HepG2 (cell line): ENCODE data around the gene TRA2B. TPM values are rescaled to one million over a fixed set of nuclear protein-coding genes. Genes with fewer than 3 reads are reported as not detected.

Source experiments
- AKAP8 ChIP-seq: sonication (generic); formaldehyde crosslinking; IDR thresholded peaks from 2 replicates; pipeline ENCODE4 v1.5.1; 2020; ENCODE audit warnings: mild to moderate bottlenecking, missing genetic modification reagents
- FOSL2 ChIP-seq: sonication (generic); formaldehyde crosslinking; IDR thresholded peaks from 2 replicates; pipeline ENCODE4 v1.4.0; 2020; ENCODE audit warnings: missing genetic modification reagents
- GABPB1 ChIP-seq: IDR thresholded peaks from 2 replicates; pipeline ENCODE4 v1.6.1; 2016; ENCODE audit warnings: mild to moderate bottlenecking, missing genetic modification reagents, moderate library complexity, missing compliant biosample characterization
- NFRKB ChIP-seq: fragments of 450-650 bp; IDR thresholded peaks from 2 replicates; pipeline ENCODE4 v1.6.1; 2017
- SALL2 ChIP-seq: sonication (generic); formaldehyde crosslinking; IDR thresholded peaks from 2 replicates; pipeline ENCODE4 v1.8.1; 2023; ENCODE audit warnings: mild to moderate bottlenecking, missing genetic modification reagents, inconsistent platforms
- TERF1 ChIP-seq: sonication (generic); formaldehyde crosslinking; IDR thresholded peaks from 2 replicates; pipeline ENCODE4 v1.8.0; 2022; ENCODE audit warnings: mild to moderate bottlenecking, missing genetic modification reagents, moderate library complexity
- ZBTB26 ChIP-seq: IDR thresholded peaks from 2 replicates; pipeline ENCODE4 v1.6.1; 2016; ENCODE audit warnings: missing compliant biosample characterization, missing genetic modification reagents, borderline replicate concordance
- ZNF282 ChIP-seq: fragments of 450-650 bp; IDR thresholded peaks from 2 replicates; pipeline ENCODE4 v1.6.1; 2018; ENCODE audit not compliant: partially characterized antibody
- ZNF326 ChIP-seq: sonication (generic); formaldehyde crosslinking; IDR thresholded peaks from 2 replicates; pipeline ENCODE4 v1.4.0; 2020; ENCODE audit warnings: missing genetic modification reagents, borderline replicate concordance
- ZNF33B ChIP-seq: sonication (generic); formaldehyde crosslinking; IDR thresholded peaks from 2 replicates; pipeline ENCODE4 v1.5.1; 2020; ENCODE audit warnings: mild to moderate bottlenecking, missing genetic modification reagents
- ZNF460 ChIP-seq: sonication (generic); formaldehyde crosslinking; IDR thresholded peaks from 2 replicates; pipeline ENCODE4 v1.5.1; 2020; ENCODE audit warnings: missing genetic modification reagents, mild to moderate bottlenecking, borderline replicate concordance
- ZNF615 ChIP-seq: sonication (generic); formaldehyde crosslinking; IDR thresholded peaks from 2 replicates; pipeline ENCODE4 v1.5.0; 2020; ENCODE audit warnings: mild to moderate bottlenecking, missing genetic modification reagents, borderline replicate concordance
- ZNF761 ChIP-seq: sonication (generic); formaldehyde crosslinking; conservative IDR thresholded peaks from 2 replicates; pipeline ENCODE4 v1.4.0; 2020; ENCODE audit warnings: mild to moderate bottlenecking, missing genetic modification reagents
- ZNF781 ChIP-seq: sonication (generic); formaldehyde crosslinking; IDR thresholded peaks from 2 replicates; pipeline ENCODE4 v1.5.1; 2020; ENCODE audit warnings: borderline replicate concordance, mild to moderate bottlenecking, missing genetic modification reagents; ENCODE audit errors: not compliant biosample characterization
- ZSCAN29 ChIP-seq: sonication (generic); formaldehyde crosslinking; conservative IDR thresholded peaks from 2 replicates; pipeline ENCODE4 v1.4.0; 2020; ENCODE audit warnings: mild to moderate bottlenecking, missing genetic modification reagents
- polyA plus RNA-seq, 8 experiments: library from polyadenylated mRNA; depleted of rRNA in 3 of 8; stranded (reverse) in 7 of 8; unstranded in 1 of 8; fragments of >200 nt; fragmentation: Illumina TruSeq in 4 of 8; extraction: Trizol in 4 of 8; gene quantifications; 2 replicates each; pipeline versions ENCODE4 v1.2.1 to v1.2.3, GENCODE V29; 2011 to 2016; ENCODE audit warnings: low read depth in 4 of 8, missing spikeins in 1 of 8, mixed read lengths in 1 of 8; ENCODE audit not compliant: insufficient read depth in 1 of 8
- total RNA-seq, 5 experiments: library from RNA; depleted of rRNA; stranded (reverse); fragments of >200 nt; fragmentation: Illumina TruSeq; extraction: Trizol; gene quantifications; 2 replicates each; pipeline ENCODE4 v1.2.3, GENCODE V29; 2016; ENCODE audit warnings: low read depth in 1 of 5
- TF ChIP-seq, protein P1 (sequence below): sonication (generic); formaldehyde crosslinking; IDR thresholded peaks from 2 replicates; pipeline ENCODE4 v1.5.1; 2020; ENCODE audit warnings: mild to moderate bottlenecking, missing genetic modification reagents, borderline replicate concordance
- TF ChIP-seq, protein P2 (sequence below): sonication (generic); formaldehyde crosslinking; IDR thresholded peaks from 2 replicates; pipeline ENCODE4 v1.8.1; 2022; ENCODE audit warnings: low read depth, mild to moderate bottlenecking, missing genetic modification reagents
- TF ChIP-seq, protein P3 (sequence below): sonication (generic); formaldehyde crosslinking; IDR thresholded peaks from 2 replicates; pipeline ENCODE4 v1.4.0; 2020; ENCODE audit warnings: missing genetic modification reagents
- TF ChIP-seq, protein P4 (sequence below): sonication (generic); formaldehyde crosslinking; conservative IDR thresholded peaks from 2 replicates; pipeline ENCODE4 v1.8.0; 2022; ENCODE audit warnings: low read depth, missing genetic modification reagents

The TRA2B gene
- total and polyA plus RNA-seq, 2 of the 13 experiments (the other 11 are each of a cell fraction or from before 2014, with no cell fraction given), result 105 to 241 TPM

DNA sequence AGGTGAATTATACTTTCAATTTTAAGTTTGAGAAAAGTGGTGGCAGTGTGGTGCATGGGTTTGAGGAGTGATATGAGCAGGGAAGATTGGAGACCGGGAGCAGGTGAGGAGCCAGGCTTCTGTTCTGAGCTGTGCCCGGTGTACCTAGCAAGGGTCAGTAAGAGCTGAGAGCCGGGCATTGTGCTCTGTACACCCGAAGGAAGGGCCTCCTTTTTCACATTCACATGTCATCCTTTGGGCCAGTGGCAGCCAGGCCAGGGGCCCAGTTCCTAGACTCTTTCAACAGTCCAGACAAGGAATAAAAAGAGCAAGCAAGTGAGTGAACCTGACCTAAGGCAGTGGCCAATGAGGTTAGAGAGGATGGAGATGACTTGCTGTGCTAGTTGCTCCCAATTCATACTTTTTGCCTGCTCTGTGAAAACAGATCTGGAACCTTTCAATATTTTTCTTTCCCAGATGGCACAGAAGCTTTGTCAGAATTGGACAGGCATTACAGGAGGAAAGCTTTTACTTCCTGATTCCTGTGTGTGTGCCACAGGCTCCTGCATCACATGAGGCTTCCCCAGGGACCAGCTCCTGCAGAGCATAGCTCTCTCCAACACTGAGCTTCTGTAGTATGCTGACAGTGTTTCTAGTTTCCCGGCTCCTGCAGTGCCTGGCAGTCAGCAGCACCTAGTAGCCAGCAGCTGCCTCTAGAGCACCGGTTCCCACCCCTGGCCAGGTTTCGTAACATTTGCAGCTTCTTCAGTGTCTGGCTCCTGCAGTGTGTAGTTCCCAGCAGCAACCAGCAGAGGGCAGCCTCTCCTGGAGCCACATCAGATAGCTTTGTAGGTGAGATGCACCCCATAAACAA is 5.3 kb upstream of the TRA2B start (continued):
- TF ChIP-seq ZBTB26, result peak; percentile 95
- TF ChIP-seq, protein P1, sequence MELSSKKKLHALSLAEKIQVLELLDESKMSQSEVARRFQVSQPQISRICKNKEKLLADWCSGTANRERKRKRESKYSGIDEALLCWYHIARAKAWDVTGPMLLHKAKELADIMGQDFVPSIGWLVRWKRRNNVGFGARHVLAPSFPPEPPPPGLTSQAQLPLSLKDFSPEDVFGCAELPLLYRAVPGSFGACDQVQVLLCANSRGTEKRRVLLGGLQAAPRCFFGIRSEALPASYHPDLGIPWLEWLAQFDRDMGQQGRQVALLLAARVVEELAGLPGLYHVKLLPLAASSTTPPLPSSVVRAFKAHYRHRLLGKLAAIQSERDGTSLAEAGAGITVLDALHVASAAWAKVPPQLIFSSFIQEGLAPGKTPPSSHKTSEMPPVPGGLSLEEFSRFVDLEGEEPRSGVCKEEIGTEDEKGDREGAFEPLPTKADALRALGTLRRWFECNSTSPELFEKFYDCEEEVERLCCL (CRISPR knock-in tag), result no peak
- no peak for TF ChIP-seq ZNF615
- TF ChIP-seq ZNF460, result no peak
- no peak for TF ChIP-seq TERF1
- TF ChIP-seq, protein P2, sequence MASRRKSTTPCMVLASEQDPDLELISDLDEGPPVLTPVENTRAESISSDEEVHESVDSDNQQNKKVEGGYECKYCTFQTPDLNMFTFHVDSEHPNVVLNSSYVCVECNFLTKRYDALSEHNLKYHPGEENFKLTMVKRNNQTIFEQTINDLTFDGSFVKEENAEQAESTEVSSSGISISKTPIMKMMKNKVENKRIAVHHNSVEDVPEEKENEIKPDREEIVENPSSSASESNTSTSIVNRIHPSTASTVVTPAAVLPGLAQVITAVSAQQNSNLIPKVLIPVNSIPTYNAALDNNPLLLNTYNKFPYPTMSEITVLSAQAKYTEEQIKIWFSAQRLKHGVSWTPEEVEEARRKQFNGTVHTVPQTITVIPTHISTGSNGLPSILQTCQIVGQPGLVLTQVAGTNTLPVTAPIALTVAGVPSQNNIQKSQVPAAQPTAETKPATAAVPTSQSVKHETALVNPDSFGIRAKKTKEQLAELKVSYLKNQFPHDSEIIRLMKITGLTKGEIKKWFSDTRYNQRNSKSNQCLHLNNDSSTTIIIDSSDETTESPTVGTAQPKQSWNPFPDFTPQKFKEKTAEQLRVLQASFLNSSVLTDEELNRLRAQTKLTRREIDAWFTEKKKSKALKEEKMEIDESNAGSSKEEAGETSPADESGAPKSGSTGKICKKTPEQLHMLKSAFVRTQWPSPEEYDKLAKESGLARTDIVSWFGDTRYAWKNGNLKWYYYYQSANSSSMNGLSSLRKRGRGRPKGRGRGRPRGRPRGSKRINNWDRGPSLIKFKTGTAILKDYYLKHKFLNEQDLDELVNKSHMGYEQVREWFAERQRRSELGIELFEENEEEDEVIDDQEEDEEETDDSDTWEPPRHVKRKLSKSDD (CRISPR knock-in tag), result no peak
- TF ChIP-seq ZNF781 (CRISPR knock-in tag), result peak; percentile 37
- no peak for TF ChIP-seq SALL2 (CRISPR knock-in tag)
- peak; percentile 58; the same call in 1 of the 2 replicates for TF ChIP-seq FOSL2 (CRISPR knock-in tag)
- no peak for TF ChIP-seq ZNF282
- TF ChIP-seq NFRKB, result no peak
- no peak for TF ChIP-seq ZNF33B
- no peak for TF ChIP-seq AKAP8 (CRISPR knock-in tag)
- no peak for TF ChIP-seq ZSCAN29
- TF ChIP-seq, protein P3, sequence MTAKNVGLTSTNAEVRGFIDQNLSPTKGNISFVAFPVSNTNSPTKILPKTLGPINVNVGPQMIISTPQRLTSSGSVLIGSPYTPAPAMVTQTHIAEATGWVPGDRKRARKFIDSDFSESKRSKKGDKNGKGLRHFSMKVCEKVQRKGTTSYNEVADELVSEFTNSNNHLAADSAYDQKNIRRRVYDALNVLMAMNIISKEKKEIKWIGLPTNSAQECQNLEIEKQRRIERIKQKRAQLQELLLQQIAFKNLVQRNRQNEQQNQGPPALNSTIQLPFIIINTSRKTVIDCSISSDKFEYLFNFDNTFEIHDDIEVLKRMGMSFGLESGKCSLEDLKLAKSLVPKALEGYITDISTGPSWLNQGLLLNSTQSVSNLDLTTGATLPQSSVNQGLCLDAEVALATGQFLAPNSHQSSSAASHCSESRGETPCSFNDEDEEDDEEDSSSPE (CRISPR knock-in tag), result 0 out of 2 replicates have a peak, but pooled peaks have one; percentile 22
- TF ChIP-seq, protein P4, sequence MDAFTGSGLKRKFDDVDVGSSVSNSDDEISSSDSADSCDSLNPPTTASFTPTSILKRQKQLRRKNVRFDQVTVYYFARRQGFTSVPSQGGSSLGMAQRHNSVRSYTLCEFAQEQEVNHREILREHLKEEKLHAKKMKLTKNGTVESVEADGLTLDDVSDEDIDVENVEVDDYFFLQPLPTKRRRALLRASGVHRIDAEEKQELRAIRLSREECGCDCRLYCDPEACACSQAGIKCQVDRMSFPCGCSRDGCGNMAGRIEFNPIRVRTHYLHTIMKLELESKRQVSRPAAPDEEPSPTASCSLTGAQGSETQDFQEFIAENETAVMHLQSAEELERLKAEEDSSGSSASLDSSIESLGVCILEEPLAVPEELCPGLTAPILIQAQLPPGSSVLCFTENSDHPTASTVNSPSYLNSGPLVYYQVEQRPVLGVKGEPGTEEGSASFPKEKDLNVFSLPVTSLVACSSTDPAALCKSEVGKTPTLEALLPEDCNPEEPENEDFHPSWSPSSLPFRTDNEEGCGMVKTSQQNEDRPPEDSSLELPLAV (CRISPR knock-in tag), result no peak
- TF ChIP-seq GABPB1 (CRISPR knock-in tag), result peak; percentile 43; the same call in 1 of the 2 replicates
- TF ChIP-seq ZNF761 (CRISPR knock-in tag), result 0 out of 2 replicates have a peak, but pooled peaks have one; percentile 60
- TF ChIP-seq ZNF326 (CRISPR knock-in tag), result no peak
